ENCODE data around the gene RNF44. TPM values are rescaled to one million over a fixed set of nuclear protein-coding genes. Genes with fewer than 3 reads are reported as not detected.

The RNF44 gene
- total RNA-seq, 1 experiment from 2014 or later, result 172 TPM

GRCh38 chr5:176538989-176539384 is 1.8 kb upstream of the RNF44 start:
- H2BK12ac ChIP-seq (ENCODE audit: insufficient read length, low read depth, low read length), result no peak overlapping the region
- no peak overlapping the region for H3K23ac ChIP-seq (ENCODE audit: insufficient read length, low read depth, low read length)
- no peak overlapping the region for H2BK5ac ChIP-seq (ENCODE audit: insufficient read length, low read length)
- H2BK120ac ChIP-seq (ENCODE audit: low read depth, low read length, poor library complexity, severe bottlenecking), result no peak overlapping the region
- H4K8ac ChIP-seq (replicated peaks; ENCODE audit: insufficient read length, low read depth, low read length), result no peak overlapping the region
- 0 out of 7 replicates have a peak overlapping the region, but pooled peaks of 1 of the 3 experiments have one; percentile 57 for H3K27ac Mint-ChIP-seq
- peaks cover 56 to 62% of the 10 kb centered on the region in 2 experiments for H3K4me1 Mint-ChIP-seq
- no peak overlapping the region for H2BK15ac ChIP-seq (ENCODE audit: low read depth, low read length)
- peaks cover 13% of the 10 kb centered on the region; the same call in 1 of the 2 replicates for H3K4me1 ChIP-seq (ENCODE audit: insufficient read depth, low read length)
- H3K36me3 Mint-ChIP-seq (ENCODE audit: insufficient read depth in 1 of 3, low read depth in 3 of 3), result peaks cover 14 to 22% (median 21%) of the 10 kb centered on the region in 3 experiments
- no CpG with 5 or more reads among the region's 5 CpGs for WGBS (ENCODE audit: extremely low coverage, insufficient read length, low lambda C conversion rate)
- H4K20me1 ChIP-seq (ENCODE audit: control insufficient read depth, insufficient read depth, insufficient read length), result peaks cover 4% of the 10 kb centered on the region
- H3K79me2 ChIP-seq (ENCODE audit: insufficient read depth, low read length), result peaks cover 24% of the 10 kb centered on the region
- no peak overlapping the region for H2AFZ ChIP-seq (ENCODE audit: low read length)
- H3K4ac ChIP-seq (ENCODE audit: low read depth, low read length), result no peak overlapping the region
- no peak overlapping the region for H3K56ac ChIP-seq (ENCODE audit: insufficient read length, low read depth, low read length)
- H3K79me1 ChIP-seq (ENCODE audit: insufficient read depth, low read depth, low read length, poor library complexity, severe bottlenecking), result no peaks in the 10 kb centered on the region
- H3K23me2 ChIP-seq (ENCODE audit: insufficient read length, low read depth, low read length, poor library complexity, severe bottlenecking), result peaks cover 24% of the 10 kb centered on the region
- no peak overlapping the region for H3T11ph ChIP-seq (ENCODE audit: low read length)
- H2BK20ac ChIP-seq (ENCODE audit: low read depth, low read length, poor library complexity, severe bottlenecking), result no peak overlapping the region
- no peaks in the 10 kb centered on the region for H3K9me3 Mint-ChIP-seq
- no peak for DNase-seq
- no peak overlapping the region for H3K27ac ChIP-seq (ENCODE audit: insufficient read length, low read depth, low read length)
- H3K9me3 ChIP-seq (ENCODE audit: control insufficient read depth, low read depth, low read length), result no peaks in the 10 kb centered on the region
- H3K27me3 ChIP-seq (ENCODE audit: insufficient read depth, low read length), result no peaks in the 10 kb centered on the region
- H3K14ac ChIP-seq (ENCODE audit: insufficient read depth, low read length), result no peak overlapping the region
- H3K9ac ChIP-seq (ENCODE audit: extremely low read depth, insufficient read length, low read length), result no peak overlapping the region
- no peak for TF ChIP-seq CTCF (conservative IDR thresholded peaks at IDR 0.05)
- peaks cover 3% of the 10 kb centered on the region; the same call in 1 of the 2 replicates for H3K27me3 Mint-ChIP-seq (ENCODE audit: low read depth)
- H4K91ac ChIP-seq (ENCODE audit: insufficient read length, low read depth, low read length), result no peak overlapping the region
- peak overlapping the region in 1 of 2 experiments; percentile 39; a peak in 2 of 5 replicates for H3K4me3 Mint-ChIP-seq
- H2AK5ac ChIP-seq (ENCODE audit: insufficient read length, low read length), result no peak overlapping the region
- no peak overlapping the region for H4K5ac ChIP-seq (ENCODE audit: insufficient read length, low read depth, low read length)
- no peak overlapping the region for H3K18ac ChIP-seq (ENCODE audit: insufficient read length, low read depth, low read length)
- H3K4me2 ChIP-seq (ENCODE audit: insufficient read depth, insufficient read length, low read length), result no peak overlapping the region

Measured in H9 (cell line).